Posterior vena cava (tissue), 2 donors: ENCODE results near the gene MARCHF3. TPM values are rescaled to one million over a fixed set of nuclear protein-coding genes. Genes with fewer than 3 reads are reported as not detected.
"Not testable (repeated sequence)": the region's sequence is repeated elsewhere in the genome, so short reads cannot be mapped to it uniquely, and the experiment has no call there.

Source experiments
- DNase-seq: peaks from one replicate; pipeline ENCODE4 v3.0.0-alpha.2; 2020; ENCODE audit warnings: low spot score
- intact Hi-C, 2 donors: fragments of 100-400 bp; cut with DNase I; formaldehyde crosslinking; loops; one replicate each; pipeline versions ENCODE4 v1.14.1 to v1.14.2; 2022 to 2023
- total RNA-seq, 2 donors: library from RNA; stranded (reverse); fragmentation: NEBNext Ultra II Directional; extraction: Animal tissue kit (Norgen Biotek cat#: 25700); gene quantifications; one replicate each; pipeline ENCODE4 v1.2.1, GENCODE V29; 2021
- donor health status: DM: yes; HTN: yes; CAD: no.
- donor health status: DM: yes; HTN: yes; CAD: no.

Gene MARCHF3
- total RNA-seq, 2 donors from 2014 or later, result 14.1 to 22.8 TPM

DNA sequence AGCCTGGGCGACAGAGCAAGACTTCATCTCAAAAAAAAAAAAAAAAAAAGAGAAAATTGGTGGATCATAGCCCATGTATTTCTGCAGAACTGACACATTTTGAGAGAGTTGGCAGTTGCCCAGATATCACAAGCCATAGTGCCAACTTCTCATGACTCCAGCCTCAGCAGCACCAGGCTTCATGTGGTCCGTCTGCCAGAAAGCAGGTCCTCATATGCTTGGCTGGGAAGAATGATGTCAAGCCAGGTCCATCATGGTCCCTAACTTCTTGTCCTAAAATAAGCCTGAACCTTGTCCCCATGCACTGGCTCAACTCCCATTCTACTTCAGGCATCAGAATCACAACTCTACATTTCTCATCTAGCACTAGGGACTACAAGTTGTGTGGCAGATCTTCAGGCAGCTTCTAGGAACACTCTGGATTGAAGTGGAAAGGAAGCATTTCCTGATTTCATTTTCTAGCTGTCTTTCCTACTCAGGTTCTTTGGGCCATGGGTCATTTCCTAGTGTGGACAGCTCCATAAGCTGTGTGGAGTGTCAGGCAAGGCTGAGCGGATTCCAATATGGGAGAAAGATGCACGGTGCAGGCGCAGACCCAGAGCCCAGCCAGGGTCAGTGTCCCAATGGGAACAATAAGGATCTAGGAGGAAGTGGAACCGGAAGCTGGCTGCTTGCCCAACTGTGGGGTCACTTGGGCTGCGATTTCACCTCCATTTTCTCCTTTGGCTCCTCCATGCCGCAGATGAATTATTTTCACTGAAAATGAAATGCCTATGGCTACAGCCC lies 163.3 kb downstream of the MARCHF3 start:
- DNase-seq, result no peak
- intact Hi-C loops, result no loop called here

DNA sequence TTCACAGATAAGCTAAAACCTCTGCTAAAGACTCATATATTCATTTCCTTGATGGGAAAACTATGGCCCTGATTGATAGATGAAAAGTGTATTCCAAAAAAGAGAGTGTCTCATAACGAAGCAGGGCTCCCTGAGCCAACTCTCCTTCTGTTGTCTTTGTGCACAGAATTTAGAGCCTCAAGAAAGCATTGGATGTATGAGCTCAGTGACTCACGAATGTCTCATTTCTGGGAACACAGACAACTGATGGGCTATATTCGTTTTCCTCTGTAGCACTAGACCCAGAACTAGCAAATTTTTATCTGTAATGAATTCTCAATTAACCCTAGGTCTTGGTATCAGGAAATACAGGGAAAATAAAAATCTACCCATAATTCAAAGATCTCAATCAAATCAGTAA lies 165.1 kb downstream of the MARCHF3 start:
- intact Hi-C loops, result no loop called here
- DNase-seq, result no peak

DNA sequence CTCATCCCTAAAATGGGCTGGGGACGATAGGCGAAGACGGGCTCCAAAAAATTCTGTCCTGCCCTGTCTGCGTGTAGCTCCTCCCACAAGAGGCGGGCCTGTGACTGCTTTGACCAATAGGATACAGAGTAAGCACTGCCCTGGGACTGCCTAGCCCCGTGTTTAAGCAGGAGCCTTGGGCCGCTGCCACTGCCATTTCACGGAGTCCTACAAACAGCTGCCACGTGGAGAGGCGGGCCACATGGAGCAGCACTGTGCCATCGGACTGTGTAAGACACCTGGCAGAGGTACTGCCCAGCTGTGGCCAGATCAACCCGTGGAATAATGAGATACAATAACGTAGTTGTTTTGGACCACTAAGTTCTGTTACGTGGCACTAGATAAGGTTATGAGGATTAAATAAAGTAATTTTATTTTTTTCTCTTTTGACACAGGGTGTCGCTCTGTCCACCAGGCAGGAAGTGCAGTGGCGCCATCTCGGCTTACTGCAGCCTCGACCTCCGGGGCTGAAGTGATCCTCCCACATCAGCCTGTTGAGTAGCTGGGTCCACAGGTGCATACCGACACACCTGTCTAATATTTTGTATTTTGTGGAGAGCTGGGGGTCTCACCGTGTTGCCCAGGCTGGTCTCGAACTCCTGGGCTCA lies 166.2 kb downstream of the MARCHF3 start:
- DNase-seq, result no peak

DNA sequence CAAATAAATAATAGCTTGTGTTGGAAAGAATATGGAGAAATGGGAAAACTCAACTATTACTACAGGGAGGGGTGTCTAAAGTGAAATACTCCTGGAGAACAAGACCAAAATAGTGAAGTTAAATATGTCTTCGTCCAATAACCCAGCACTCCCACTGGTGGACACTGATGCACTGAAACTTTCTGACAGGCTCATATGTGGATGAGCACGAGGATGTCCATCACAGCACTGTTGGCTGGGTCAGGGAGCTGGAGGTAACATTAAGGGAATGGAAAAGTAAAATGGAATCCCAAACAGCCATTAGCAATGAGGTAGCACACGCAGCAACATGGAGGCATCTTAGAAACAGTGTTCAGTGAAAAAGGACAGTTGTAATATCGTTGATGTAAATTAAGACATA lies 167.0 kb downstream of the MARCHF3 start:
- intact Hi-C loops, result no loop called here
- no peak for DNase-seq

More for the DNA sequence above, 166.2 kb downstream of the MARCHF3 start:
- intact Hi-C loops, result no loop called here

DNA sequence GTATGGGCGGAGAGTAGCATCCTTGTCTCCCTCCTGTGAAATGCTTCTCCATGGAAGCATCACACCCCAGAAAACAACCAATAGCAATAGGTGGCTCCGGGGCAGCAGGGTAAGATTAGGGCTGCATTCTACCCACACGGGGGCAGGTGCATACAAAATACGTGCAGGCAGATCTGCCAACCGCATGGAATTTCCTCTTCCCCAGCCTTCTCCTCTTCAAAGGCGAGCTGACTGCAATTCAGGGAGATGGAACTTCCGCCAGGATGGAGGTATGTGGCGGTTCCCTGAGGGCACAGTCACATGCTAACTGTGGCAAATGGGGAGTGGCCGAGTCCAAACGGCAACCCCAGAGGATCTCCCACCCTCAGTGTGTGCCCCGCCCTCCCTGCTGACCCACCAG lies 171.9 kb downstream of the MARCHF3 start:
- intact Hi-C loops, result no loop called here
- DNase-seq, result no peak

DNA sequence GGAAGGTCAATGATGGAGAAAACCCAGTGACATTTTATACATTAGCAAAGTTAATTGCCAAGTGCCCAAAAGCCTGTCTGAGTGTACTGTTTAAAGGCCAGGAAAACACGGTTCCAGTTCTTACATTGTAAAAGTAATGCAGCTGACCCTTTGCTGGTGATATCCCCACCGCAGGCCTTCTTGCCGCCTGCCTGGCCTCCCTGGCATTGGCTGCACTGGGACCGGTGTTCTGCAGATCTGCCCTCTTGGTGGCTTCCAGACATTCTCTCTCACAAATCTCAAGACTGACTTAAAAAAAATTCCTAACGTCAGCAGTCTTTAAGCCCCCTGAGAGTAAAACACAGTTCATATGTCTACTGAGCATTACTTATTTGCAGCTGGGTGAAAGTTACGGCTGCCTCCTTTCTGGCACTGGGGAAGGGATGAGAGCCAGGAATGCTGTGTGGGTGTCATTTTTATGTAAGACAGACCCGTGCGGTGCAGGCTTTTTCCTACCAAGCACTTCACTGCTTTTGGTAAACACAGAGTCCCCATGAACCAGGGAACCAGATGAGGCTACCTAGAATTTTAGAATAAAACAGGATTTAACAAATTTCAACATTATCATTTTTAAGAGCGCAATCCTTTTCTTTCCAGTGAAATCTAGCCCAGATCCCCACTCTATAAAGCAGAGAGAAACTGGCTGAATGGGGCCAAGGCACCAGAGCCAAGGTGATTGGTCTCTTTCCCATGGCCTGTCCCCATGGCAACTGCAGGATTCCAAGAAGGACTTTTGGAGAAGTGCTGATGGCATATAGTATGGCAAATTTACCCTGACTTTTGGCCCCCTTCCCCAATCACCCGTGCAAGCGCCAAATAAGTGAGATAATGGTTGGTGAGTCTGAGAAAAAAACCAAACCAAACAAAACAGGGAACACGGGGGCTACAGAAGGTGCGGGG lies 172.6 kb downstream of the MARCHF3 start:
- intact Hi-C loops, result no loop called here
- no peak for DNase-seq

DNA sequence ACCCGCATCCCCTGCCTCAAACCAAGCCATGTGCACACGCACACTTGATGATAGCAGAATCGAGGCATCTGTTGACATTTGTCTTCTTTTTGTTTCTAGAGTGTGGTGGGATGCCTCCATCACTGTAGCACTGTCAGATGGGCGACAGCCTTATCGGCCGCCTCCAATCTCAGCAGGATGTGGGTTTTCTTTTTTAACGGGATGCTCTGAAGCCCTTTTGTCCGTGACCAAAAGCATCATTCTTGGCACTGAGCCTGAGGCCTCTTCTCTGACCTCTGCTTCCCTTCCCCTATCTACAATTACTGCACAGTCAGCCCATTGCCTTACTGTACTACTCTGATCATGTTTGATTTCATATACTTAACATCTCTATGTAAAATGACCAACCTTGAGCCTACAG lies 175.1 kb downstream of the MARCHF3 start:
- intact Hi-C loops, result no loop called here
- no peak for DNase-seq

DNA sequence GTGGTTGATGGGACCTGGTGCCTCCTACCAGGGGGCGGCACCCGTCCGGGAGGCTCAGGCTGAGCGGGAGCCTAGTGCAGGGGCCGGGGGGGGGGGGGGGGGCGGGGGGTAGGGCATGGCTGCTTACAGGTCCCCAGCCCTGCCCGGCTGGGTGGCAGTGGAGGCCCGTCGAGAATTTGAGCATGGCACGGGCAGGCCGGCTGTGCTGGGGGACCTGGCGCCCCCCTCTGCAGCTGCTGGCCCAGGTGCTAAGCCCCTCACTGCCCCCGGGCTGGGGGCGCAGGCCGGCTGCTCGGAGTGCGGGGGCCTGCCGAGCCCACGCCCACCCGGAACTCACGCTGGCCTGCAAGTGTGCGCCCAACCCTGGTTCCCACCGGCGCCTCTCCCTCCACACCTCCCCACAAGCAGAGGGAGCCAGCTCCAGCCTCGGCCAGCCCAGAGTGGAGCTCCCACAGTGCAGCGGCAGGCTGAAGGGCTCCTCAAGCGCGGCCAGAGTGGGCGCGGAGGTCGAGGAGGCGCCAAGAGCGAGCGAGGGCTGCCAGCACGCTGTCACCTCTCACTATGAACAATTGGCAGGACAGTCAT lies 175.7 kb downstream of the MARCHF3 start:
- no peak for DNase-seq
- intact Hi-C loops, result no loop called here

DNA sequence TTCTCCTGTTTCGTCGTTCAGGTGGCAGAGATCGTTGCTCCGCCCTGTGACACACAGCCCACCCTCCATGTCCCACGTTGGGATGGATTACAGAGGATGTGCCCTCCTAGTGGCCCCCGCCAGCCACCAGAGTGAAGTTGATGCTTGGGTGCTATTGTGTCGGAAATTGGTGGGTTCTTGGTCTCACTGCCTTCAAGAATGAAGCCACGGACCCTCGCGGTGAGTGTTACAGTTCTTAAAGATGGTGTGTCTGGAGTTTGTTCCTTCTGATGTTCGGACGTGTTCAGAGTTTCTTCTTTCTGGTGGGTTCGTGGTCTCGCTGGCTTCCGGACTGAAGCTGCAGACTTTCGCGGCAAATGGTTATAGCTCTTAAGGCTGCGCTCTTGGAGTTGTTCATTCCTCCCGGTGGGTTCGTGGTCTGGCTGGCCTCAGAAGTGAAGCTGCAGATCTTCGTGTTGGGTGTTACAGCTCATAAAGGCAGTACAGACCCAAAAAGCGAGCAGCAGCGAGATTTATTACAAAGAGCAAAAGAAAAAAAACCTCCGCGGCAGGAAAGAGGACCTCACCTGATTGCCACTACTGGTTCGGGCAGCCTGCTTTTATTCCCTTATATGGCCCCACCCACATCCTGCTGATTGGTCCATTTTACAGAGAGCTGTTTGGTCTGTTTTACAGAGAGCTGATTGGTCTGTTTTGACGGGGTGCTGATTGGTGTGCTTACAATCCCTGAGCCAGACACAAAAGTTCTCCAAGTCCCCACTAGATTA lies 176.6 kb downstream of the MARCHF3 start:
- intact Hi-C loops, DNase-seq: not testable (repeated sequence)

DNA sequence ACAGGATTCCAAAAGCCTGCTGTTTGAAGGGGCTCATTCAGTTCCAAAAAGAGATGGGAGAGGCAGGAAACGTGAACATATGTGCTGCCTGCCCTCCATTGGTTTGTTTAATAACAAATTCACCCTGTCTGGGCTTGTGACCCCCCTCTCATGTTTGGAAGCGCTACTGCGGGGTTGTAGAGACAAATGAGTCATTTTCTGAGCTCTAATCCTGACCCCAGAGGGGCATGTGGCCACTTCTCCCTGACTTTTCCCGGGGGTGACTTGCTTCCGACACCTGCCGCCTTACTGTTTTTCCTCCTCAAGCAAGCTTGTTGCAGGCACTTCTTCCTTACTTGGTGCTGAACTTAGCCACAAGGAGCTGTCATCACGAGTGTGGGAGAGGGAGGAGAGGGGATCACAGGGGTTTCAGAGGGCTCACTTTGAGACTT lies 177.5 kb downstream of the MARCHF3 start:
- intact Hi-C loops, result no loop called here
- no peak for DNase-seq

DNA sequence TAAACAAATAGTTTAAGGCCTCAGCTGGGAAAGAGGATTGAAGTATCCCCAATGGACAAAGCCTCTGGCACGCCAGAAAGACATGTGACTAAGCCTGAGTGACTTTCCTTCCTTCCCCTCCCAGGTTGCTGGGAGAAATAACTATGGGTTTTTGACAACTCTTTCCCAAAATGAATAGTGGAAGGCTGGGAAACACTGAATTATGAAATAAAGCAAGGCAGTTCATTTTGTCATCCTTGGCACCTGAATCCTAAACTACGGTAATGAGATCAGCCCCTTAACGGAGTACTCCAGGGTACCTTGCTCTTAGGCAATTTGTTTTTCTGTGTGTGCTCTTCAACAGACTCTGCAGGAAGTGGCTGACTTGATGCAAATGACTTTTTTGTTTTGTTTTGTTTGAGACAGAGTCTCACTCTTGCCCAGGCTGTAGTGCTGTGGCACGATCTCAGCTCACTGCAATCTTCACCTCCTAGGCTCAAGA lies 178.2 kb downstream of the MARCHF3 start:
- no peak for DNase-seq
- intact Hi-C loops, result no loop called here

DNA sequence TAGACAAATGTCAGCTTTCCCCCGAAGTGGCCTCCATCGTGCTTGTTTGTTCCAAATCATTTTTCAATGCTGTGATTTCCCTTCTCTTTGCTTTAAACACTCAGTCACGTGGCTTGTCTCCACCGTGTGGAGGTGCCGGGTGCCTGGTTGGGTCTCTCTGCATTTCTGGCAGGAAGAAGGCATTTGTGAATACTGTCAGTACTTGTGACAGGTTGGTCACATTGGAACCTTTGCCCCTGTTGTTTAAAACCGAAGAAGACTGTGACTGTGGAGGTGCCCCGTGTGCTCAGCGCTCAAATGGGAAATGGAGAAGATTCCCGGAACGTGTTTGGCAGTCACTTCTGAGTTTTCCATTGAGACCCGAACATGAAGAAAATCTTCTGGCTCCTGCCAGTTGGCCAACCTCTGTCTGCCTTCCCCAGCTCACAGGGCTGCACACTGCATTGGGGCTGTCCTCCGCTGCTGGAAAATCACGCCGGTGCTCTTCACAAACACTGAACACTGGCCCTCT lies 178.8 kb downstream of the MARCHF3 start:
- intact Hi-C loops, result no loop called here
- peak; percentile 89 for DNase-seq

DNA sequence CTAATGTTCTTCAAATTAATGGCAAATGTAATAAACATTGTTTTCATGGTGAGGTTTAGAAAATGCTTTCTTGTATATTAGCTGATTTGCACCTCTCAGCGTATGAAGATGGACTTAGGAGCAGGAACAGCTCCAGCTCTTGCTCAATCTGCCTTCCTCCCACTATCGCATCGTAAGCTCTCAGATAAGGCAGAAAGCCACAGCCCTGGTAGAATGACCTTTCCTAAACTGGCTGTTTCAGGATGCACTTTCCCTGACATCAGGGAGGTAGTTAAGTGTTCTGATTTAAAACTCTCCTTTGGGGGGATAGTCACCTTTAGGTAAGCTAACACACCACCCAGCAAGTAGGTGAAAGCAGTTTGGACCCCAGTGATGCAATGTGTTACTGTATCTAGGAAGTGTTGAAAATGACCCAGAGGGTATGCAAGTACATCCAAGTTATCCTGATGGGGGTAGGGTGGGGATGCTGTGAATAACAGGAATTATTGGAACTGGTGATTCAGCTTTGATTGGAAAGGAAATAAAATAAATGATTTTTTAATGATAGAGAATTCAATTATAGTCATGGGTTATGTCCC lies 181.2 kb downstream of the MARCHF3 start:
- no peak for DNase-seq
- intact Hi-C loops, result no loop called here

DNA sequence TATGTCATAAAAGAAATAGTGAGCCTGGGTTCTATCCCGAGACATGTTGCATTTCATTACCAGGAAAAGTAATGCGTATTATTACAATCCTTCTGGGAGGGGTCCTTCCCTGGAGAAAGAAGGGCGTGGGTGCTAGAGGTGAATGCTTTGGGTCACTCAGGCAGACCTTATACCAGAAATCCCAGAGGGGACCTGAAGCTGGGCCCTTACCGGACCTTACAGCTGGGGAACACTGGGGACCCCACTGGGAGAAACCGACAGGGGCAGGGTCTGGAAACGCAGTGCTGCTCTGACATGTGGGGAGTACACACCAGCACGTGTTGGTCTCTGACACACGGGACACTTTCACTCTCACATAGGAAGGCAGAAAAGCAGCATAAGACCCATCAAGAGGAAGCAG lies 182.1 kb downstream of the MARCHF3 start:
- intact Hi-C loops, result no loop called here
- DNase-seq, result no peak

DNA sequence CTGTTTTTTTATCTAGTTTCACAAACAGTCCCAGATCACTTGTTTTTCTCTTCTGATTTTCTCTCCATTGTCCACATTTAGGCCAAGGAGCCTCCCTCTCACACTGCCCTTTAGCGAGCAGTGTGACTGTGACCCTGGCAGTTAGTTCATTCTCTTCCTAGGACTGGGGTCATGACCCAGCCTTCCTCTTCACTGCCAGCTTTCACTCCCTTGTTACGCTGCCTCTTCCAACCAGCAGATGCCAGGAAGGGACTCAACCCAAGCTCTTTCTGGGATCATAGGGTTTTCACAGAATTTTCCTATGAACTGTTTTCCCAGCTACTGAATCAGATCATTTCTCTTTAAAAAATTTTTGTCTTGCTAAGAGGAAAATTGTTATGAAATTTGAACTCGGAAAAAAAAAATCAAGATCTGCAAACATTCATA lies 182.5 kb downstream of the MARCHF3 start:
- no peak for DNase-seq
- intact Hi-C loops, result no loop called here

DNA sequence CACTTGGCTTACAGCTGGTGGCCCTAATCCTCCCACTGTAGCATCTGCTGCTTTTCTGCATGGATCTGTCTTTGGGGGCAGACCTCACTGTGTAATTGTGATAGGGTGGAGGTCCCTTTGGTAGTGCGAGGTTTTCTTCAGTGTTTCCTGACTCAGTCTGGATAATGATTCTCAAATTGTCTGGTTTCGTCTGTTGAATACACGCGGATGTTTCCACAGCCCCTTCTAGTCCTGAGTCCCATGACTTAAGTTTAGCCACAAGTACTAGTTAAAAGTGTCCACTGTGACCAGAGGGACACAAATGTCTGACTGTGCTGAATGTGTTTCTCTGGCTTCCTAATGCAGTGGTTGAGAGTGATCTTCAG lies 182.9 kb downstream of the MARCHF3 start:
- DNase-seq, result no peak
- intact Hi-C loops, result no loop called here

DNA sequence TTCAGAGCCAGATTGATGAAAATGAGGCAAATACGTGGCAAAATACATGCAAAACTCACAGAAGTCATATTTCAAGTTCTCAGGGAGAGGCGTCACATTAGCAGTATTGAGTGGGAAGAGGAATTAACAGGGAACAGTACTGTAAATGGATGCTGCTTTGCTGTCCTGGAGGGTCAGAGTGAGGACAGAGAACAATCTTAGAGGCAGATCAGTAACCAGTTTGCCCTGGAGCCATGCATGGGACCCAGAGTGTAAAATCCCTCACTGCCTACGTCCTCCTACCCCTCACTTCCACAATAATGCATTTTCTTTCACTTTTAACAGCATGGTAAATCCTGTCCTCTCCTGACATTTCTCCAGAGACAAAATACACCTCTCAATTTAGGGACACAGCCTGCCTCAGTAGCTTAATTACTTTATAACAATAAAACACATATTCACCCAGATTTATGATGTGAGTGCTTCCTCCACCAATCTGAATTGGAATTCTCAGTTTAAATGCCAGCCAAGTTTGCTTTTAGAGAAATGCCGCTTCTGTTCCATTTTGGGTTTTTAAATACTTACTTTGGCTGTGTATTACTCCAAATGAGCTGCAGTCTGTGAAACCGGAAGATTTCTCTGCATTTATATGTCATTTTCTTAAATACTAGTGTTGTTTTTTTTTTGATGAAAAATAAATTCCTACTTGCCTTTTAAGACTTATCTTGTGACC lies 183.5 kb downstream of the MARCHF3 start:
- no peak for DNase-seq
- intact Hi-C loops, result no loop called here

DNA sequence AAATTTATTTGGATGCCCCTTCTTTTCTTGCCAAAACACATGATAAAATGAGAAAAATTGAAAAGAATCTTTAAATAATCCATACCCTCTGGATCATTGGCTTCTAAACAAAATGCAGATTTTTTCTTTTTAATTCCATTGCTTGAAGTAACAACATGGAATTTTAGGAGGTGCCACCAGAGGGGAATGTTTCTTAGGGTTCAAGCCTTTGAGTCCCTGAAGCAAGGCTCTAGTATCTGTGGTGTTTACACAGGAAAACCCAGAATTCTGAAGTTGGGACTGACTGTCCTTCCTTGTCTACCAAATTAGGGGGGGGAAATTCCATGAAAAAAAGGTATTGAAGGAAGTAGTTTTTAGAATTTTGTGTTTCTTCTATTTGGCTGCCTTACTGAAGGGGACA lies 184.0 kb downstream of the MARCHF3 start:
- intact Hi-C loops, result no loop called here
- DNase-seq, result no peak
